ENCODE results near the gene UBE2D3.
"Not testable (repeated sequence)": the region's sequence is repeated elsewhere in the genome, so short reads cannot be mapped to it uniquely, and the experiment has no call there.

Gene UBE2D3

GRCh38 chr4:102826890-102827673, at the start of gene UBE2D3:
Gene UBE2D3, minus strand, starts transcription at chr4:102827551. Its CDS starts 1,043 bp downstream, at chr4:102826508.
- Mint-ChIP-seq H3K27me3 (ENCODE audit: low read depth) (no peaks in the 10 kb centered on the region), H3K27ac (no peak within 1 kb of the TSS)

DNA sequence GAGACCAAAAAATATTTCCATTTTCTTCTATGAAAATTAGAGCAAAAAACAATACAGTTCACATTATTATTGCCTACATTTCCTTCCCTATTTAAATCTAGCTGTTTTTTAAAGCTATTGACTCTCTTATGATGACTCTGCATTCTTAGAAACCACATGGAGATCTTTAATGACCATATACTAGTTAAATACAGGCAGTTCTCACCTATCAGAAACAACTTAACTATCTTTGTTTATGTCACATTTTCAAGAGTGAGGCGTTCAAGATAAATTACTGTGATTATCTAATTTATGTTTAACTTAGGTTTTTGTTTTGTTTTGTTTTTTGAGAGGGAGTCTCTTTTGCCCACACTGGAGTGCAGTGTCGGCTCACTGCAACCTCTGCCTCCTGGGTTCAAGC, 44.4 kb upstream of the UBE2D3 start:
- H3K4me1 Mint-ChIP-seq (ENCODE audit: low read depth): peaks cover 46% of the 10 kb centered on the region
- H3K36me3 Mint-ChIP-seq (ENCODE audit: low read depth): peaks cover 58% of the 10 kb centered on the region
- DNase-seq (ENCODE audit: low spot score): no peak
- peak overlapping the region; percentile 19 for H3K27ac Mint-ChIP-seq
- H3K4me3 Mint-ChIP-seq: peak overlapping the region; percentile 28
- no peaks in the 10 kb centered on the region for H3K27me3 Mint-ChIP-seq (ENCODE audit: low read depth)
- H3K9me3 Mint-ChIP-seq: peaks cover 17% of the 10 kb centered on the region

More at GRCh38 chr4:102826890-102827673, at the start of gene UBE2D3:
- Mint-ChIP-seq H3K36me3 (ENCODE audit: low read depth) (peaks cover 27% of the 10 kb centered on the region), H3K9me3 (no peaks in the 10 kb centered on the region), H3K4me3 (no peak within 1 kb of the TSS), H3K4me1 (ENCODE audit: low read depth) (peaks cover 31% of the 10 kb centered on the region)
- peak; percentile 97 for DNase-seq (ENCODE audit: low spot score)

DNA sequence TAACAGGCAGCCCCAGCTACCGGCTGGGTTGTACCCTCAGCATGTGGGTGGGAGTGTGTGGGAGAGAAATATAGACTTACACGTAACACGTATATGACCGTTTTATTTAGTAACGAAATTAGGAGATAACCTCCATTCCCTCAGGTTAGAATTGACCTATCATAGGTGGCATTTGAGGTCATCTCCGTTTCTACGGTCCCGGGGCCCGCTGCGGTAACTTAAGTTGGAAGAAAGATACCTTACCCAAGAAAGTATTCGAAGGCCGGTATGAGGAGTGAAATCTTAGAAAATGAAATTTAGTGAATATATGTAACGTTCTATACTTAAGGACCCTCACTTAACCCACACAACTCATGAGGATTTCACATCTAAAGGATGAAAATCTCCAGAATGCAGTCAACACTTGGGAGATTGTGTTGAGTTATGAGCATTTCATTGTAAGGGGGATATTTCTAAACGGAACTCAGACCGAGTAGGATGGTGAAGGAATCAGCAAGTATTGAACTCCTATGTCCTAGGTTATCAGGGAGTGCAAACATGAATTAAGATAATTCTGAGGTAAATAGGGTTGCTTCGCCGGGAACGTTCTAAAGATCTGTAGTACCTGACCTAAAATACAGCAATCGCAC, 42.3 kb upstream of the UBE2D3 start:
- peaks cover 62% of the 10 kb centered on the region for H3K4me1 Mint-ChIP-seq (ENCODE audit: low read depth)
- H3K27me3 Mint-ChIP-seq (ENCODE audit: low read depth): no peaks in the 10 kb centered on the region
- peaks cover 4% of the 10 kb centered on the region for H3K9me3 Mint-ChIP-seq
- H3K4me3 Mint-ChIP-seq: peak overlapping the region; percentile 95
- H3K27ac Mint-ChIP-seq: peak overlapping the region; percentile 99
- peaks cover 37% of the 10 kb centered on the region for H3K36me3 Mint-ChIP-seq (ENCODE audit: low read depth)
- no peak for DNase-seq (ENCODE audit: low spot score)

GRCh38 chr4:102868781-102869568, 41.6 kb upstream of the UBE2D3 start, which contains the start of gene CISD2:
Gene CISD2, plus strand, starts transcription at chr4:102868992. Its CDS starts 93 bp downstream, at chr4:102869085.
- Mint-ChIP-seq H3K27me3 (ENCODE audit: low read depth) (no peaks in the 10 kb centered on the region), H3K9me3 (peaks cover 8% of the 10 kb centered on the region), H3K27ac (peak within 1 kb of the TSS; percentile 99), H3K4me3 (peak within 1 kb of the TSS; percentile 95), H3K36me3 (ENCODE audit: low read depth) (peaks cover 33% of the 10 kb centered on the region), H3K4me1 (ENCODE audit: low read depth) (peaks cover 65% of the 10 kb centered on the region)
- peak; percentile 95 for DNase-seq (ENCODE audit: low spot score)

GRCh38 chr4:102868153-102868780, 40.9 kb upstream of the UBE2D3 start:
- H3K4me3 Mint-ChIP-seq: peak overlapping the region; percentile 92
- H3K27me3 Mint-ChIP-seq (ENCODE audit: low read depth): no peaks in the 10 kb centered on the region
- peaks cover 10% of the 10 kb centered on the region for H3K9me3 Mint-ChIP-seq
- peaks cover 33% of the 10 kb centered on the region for H3K36me3 Mint-ChIP-seq (ENCODE audit: low read depth)
- H3K4me1 Mint-ChIP-seq (ENCODE audit: low read depth): peaks cover 65% of the 10 kb centered on the region
- peak overlapping the region; percentile 99 for H3K27ac Mint-ChIP-seq
- no peak for DNase-seq (ENCODE audit: low spot score)

DNA sequence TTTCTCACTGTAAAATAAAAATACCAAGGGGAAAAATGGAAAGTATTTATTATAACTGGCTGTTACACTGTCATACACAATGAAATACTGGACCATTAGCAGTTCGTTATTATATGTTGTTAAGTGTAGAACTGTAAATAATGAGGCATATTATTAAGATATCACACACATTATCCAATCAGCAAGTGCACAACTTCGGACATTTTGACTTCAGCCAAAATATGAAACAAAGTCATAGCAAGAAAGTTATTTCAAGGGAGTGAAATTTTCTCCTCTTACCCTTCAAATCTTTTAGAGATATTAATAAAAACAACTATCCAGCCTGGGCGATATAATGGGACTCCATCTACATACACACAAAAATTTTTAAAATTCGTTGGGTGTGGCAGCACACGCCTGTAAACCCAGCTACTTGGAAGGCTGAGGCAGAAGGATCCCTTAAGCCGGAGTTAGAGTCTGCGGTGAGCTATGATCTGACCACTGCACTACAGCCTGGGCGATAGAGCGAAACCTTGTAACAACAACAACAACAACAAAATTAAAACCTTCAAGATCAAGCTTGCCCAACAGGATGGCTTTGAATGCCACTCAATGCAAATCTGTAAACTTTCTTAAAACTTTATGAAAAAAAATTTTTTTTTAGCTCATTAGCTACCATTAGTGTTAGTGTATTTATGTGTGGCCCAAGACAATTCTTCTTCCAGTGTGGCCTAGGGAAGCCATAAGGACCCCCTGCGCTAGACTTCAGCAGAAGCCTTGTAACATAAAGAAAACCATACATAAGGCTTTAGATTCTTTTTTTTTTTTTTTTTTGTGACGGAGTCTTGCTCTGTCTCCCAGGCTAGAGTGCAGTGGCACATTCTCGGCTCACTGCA, 40.2 kb upstream of the UBE2D3 start:
- peaks cover 34% of the 10 kb centered on the region for H3K36me3 Mint-ChIP-seq (ENCODE audit: low read depth)
- peaks cover 13% of the 10 kb centered on the region for H3K9me3 Mint-ChIP-seq
- no peak for DNase-seq (ENCODE audit: low spot score)
- H3K27ac Mint-ChIP-seq: peak overlapping the region; percentile 99
- H3K4me1 Mint-ChIP-seq (ENCODE audit: low read depth): peaks cover 59% of the 10 kb centered on the region
- no peaks in the 10 kb centered on the region for H3K27me3 Mint-ChIP-seq (ENCODE audit: low read depth)
- peak overlapping the region; percentile 92 for H3K4me3 Mint-ChIP-seq

- not testable (repeated sequence) for H3K27me3 Mint-ChIP-seq (ENCODE audit: low read depth); DNase-seq (ENCODE audit: low spot score)
- peak overlapping the region; percentile 75 for H3K27ac Mint-ChIP-seq
- H3K36me3 Mint-ChIP-seq (ENCODE audit: low read depth): peaks cover 39% of the 10 kb centered on the region
- H3K4me1 Mint-ChIP-seq (ENCODE audit: low read depth): peaks cover 46% of the 10 kb centered on the region
- peaks cover 25% of the 10 kb centered on the region for H3K9me3 Mint-ChIP-seq
- H3K4me3 Mint-ChIP-seq: peak overlapping the region; percentile 58
These were observed 38.0 kb upstream of the UBE2D3 start for GRCh38 chr4:102865327-102865726.

GRCh38 chr4:102862747-102863146, 35.4 kb upstream of the UBE2D3 start:
- peaks cover 40% of the 10 kb centered on the region for H3K4me1 Mint-ChIP-seq (ENCODE audit: low read depth)
- H3K27ac Mint-ChIP-seq: no peak overlapping the region
- peaks cover 42% of the 10 kb centered on the region for H3K9me3 Mint-ChIP-seq
- H3K4me3 Mint-ChIP-seq: no peak overlapping the region
- no peak for DNase-seq (ENCODE audit: low spot score)
- no peaks in the 10 kb centered on the region for H3K27me3 Mint-ChIP-seq (ENCODE audit: low read depth)
- H3K36me3 Mint-ChIP-seq (ENCODE audit: low read depth): peaks cover 52% of the 10 kb centered on the region

DNA sequence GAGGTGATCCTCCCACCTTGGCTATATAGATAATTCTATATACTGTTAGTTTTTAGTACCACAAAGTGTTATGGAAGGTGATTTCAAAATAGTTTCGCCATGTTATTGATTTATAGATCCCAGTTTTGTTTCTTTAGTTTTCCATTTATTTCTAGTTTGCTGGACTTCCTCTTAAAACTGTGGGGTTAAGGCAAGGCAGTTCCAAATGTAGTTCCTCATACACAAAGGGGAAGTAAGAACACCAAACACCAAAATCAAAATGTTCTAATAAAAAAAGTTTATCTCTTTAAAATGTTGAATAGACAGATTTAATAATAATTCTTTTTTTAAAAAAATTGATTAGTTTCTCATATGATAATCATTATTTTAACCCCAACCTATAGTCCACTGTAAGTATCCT, 34.7 kb upstream of the UBE2D3 start:
- H3K27me3 Mint-ChIP-seq (ENCODE audit: low read depth): no peaks in the 10 kb centered on the region
- peaks cover 52% of the 10 kb centered on the region for H3K36me3 Mint-ChIP-seq (ENCODE audit: low read depth)
- H3K4me1 Mint-ChIP-seq (ENCODE audit: low read depth): peaks cover 32% of the 10 kb centered on the region
- H3K4me3 Mint-ChIP-seq: no peak overlapping the region
- no peak for DNase-seq (ENCODE audit: low spot score)
- H3K9me3 Mint-ChIP-seq: peaks cover 46% of the 10 kb centered on the region
- no peak overlapping the region for H3K27ac Mint-ChIP-seq

DNA sequence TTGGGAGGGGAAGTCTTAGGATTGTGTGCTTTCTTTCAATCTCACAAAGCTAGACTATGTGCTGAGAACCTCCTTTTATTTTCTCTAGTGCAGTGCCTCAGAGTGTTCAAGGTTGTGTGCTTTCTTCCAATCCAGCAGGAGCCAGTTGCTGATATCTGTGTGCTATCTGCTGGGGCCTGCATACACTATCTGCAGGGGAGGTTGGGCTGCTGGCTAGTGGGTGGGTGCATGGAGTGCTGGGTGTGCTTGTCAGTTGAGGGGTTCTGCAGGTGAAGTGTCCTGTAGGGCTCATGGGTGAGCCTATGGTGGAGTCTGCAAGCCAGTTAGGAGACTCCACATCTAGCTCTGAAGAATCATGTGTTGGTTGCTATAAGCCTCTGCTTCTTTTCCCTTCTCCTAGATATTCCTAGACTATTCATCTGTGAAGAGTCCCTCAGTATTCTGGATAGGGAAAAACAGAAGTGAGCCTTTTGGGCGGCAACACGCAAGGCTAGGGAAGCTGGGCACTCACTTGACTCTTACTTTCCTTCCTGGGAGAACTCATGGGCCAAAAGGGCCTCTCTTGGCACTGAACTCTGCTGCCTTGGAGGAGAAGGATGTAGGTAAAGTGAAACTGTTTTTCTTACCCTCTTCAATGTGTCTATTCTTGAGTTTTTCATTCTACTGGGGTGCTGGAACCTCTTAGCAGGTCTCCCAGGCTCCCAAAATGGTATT, 33.4 kb upstream of the UBE2D3 start:
- no peak for DNase-seq (ENCODE audit: low spot score)
- H3K27me3 Mint-ChIP-seq (ENCODE audit: low read depth): no peaks in the 10 kb centered on the region
- peaks cover 21% of the 10 kb centered on the region for H3K4me1 Mint-ChIP-seq (ENCODE audit: low read depth)
- H3K36me3 Mint-ChIP-seq (ENCODE audit: low read depth): peaks cover 53% of the 10 kb centered on the region
- peaks cover 50% of the 10 kb centered on the region for H3K9me3 Mint-ChIP-seq
- no peak overlapping the region for H3K4me3 Mint-ChIP-seq
- no peak overlapping the region for H3K27ac Mint-ChIP-seq

DNA sequence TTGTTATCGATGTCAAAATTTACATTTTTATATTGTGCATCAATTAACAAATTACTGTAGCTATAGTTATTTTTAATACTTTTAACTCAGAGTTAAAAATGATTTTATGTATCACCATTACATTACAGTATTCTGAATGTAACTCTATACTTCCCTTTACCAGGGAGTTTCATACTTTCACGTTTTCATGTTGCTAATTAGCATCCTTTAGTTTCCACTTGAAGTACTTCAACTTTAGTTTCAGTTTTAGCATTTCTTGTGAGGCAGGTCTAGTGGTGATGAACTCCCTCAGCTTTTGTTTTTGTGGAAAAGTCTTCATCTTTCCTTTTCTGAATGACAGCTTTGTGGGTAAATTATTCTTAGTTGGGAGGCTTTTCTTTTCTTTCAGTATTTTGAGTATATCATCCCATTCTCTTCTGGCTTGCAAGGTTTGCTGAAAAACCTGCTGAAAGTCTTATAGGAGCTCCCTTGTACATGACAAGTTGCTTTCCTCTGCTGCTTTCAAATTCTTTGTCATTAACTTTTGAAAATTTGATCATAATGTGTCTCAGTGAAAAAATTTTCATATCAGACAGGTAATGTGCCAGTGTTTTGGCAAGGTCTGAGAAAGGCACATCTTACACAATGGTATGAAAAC, 31.6 kb upstream of the UBE2D3 start:
- Mint-ChIP-seq H3K9me3 (peaks cover 41% of the 10 kb centered on the region), H3K4me1 (ENCODE audit: low read depth) (peaks cover 3% of the 10 kb centered on the region), H3K27me3 (ENCODE audit: low read depth) (no peaks in the 10 kb centered on the region), H3K36me3 (ENCODE audit: low read depth) (peaks cover 55% of the 10 kb centered on the region), H3K27ac (no peak overlapping the region), H3K4me3 (no peak overlapping the region)
- no peak for DNase-seq (ENCODE audit: low spot score)

GRCh38 chr4:102850370-102850769, 23.0 kb upstream of the UBE2D3 start:
- DNase-seq (ENCODE audit: low spot score): no peak
- peaks cover 4% of the 10 kb centered on the region for H3K9me3 Mint-ChIP-seq
- no peak overlapping the region for H3K27ac Mint-ChIP-seq
- peaks cover 9% of the 10 kb centered on the region for H3K36me3 Mint-ChIP-seq (ENCODE audit: low read depth)
- H3K4me3 Mint-ChIP-seq: no peak overlapping the region
- H3K4me1 Mint-ChIP-seq (ENCODE audit: low read depth): no peaks in the 10 kb centered on the region
- no peaks in the 10 kb centered on the region for H3K27me3 Mint-ChIP-seq (ENCODE audit: low read depth)
